RWPE2 (cell line): ENCODE results near the gene COX14.
A peak's percentile ranks its signal among the peaks of the same experiment; 100 is the strongest.

Experiments
- ATAC-seq: fragments of 200-7000 bp; cut with Tn5 transposase; 3 replicates; pipeline ENCODE4 v1.9.1; 2021; ENCODE audit warnings: low read depth
- DNase-seq: peaks from one replicate; pipeline ENCODE4 v3.0.0-alpha.2; 2020; ENCODE audit warnings: low spot score
- H3K27ac ChIP-seq: fragments of 450-650 bp; 2 replicates; pipeline ENCODE4 v1.5.1; 2017; ENCODE audit warnings: mild to moderate bottlenecking; ENCODE audit not compliant: poor library complexity, severe bottlenecking
- H3K27me3 ChIP-seq: fragments of 250-450 bp; sonication (Bioruptor Pico); 2 replicates; pipeline ENCODE4 v1.5.1; 2021; ENCODE audit warnings: mild to moderate bottlenecking, moderate library complexity; ENCODE audit not compliant: insufficient read depth, poor library complexity, severe bottlenecking
- H3K36me3 ChIP-seq: fragments of 250-450 bp; sonication (Bioruptor Pico); 2 replicates; pipeline ENCODE4 v1.5.1; 2020; ENCODE audit warnings: low read depth, mild to moderate bottlenecking, moderate library complexity
- H3K4me1 ChIP-seq: fragments of 250-450 bp; sonication (Bioruptor Pico); 2 replicates; pipeline ENCODE4 v1.5.1; 2021; ENCODE audit warnings: mild to moderate bottlenecking, moderate library complexity; ENCODE audit not compliant: insufficient read depth, poor library complexity, severe bottlenecking
- H3K4me3 ChIP-seq: fragments of 250-450 bp; sonication (Bioruptor Pico); 2 replicates; pipeline ENCODE4 v1.5.1; 2021; ENCODE audit warnings: mild to moderate bottlenecking, moderate library complexity; ENCODE audit not compliant: severe bottlenecking
- H3K9me3 ChIP-seq: fragments of 250-450 bp; sonication (Bioruptor Pico); 2 replicates; pipeline ENCODE4 v1.5.1; 2021; ENCODE audit warnings: mild to moderate bottlenecking, moderate library complexity; ENCODE audit not compliant: severe bottlenecking
- CTCF ChIP-seq: fragments of 450-650 bp; IDR thresholded peaks from one replicate; pipeline ENCODE4 v1.5.1; 2017; ENCODE audit warnings: mild to moderate bottlenecking, moderate library complexity; ENCODE audit not compliant: poor library complexity, severe bottlenecking

COX14 gene

GRCh38 chr12:50111395-50111692 is 692 bp upstream of the COX14 start:
- Histone ChIP-seq H3K27me3 (no peaks in the 10 kb centered on the region), H3K4me3 (no peak overlapping the region), H3K9me3 (no peaks in the 10 kb centered on the region), H3K36me3 (no peaks in the 10 kb centered on the region), H3K27ac (peak overlapping the region; percentile 47), H3K4me1 (peaks cover 13% of the 10 kb centered on the region)
- no peak for TF ChIP-seq CTCF
- no peak for DNase-seq
- ATAC-seq: no peak

GRCh38 chr12:50112456-50113218 is 601 bp downstream of the COX14 start:
- Histone ChIP-seq H3K4me1 (peaks cover 13% of the 10 kb centered on the region), H3K36me3 (peaks cover 4% of the 10 kb centered on the region; the same call in 1 of the 2 replicates), H3K27me3 (no peaks in the 10 kb centered on the region), H3K9me3 (no peaks in the 10 kb centered on the region), H3K27ac (peak overlapping the region; percentile 56), H3K4me3 (peak overlapping the region; percentile 64)
- DNase-seq (no peak), ATAC-seq (no peak; the same call in 2 of the 3 replicates)
- no peak for TF ChIP-seq CTCF

GRCh38 chr12:50117057-50117622 is 5.1 kb downstream of the COX14 start:
- Histone ChIP-seq H3K36me3 (peaks cover 23% of the 10 kb centered on the region), H3K4me3 (no peak overlapping the region), H3K9me3 (no peaks in the 10 kb centered on the region), H3K27ac (no peak overlapping the region), H3K27me3 (no peaks in the 10 kb centered on the region), H3K4me1 (no peaks in the 10 kb centered on the region)
- TF ChIP-seq CTCF: no peak
- DNase-seq: no peak
- ATAC-seq: no peak

GRCh38 chr12:50119387-50119786 is 7.4 kb downstream of the COX14 start:
- Histone ChIP-seq H3K36me3 (peaks cover 23% of the 10 kb centered on the region), H3K27ac (no peak overlapping the region), H3K4me3 (no peak overlapping the region), H3K9me3 (no peaks in the 10 kb centered on the region), H3K27me3 (no peaks in the 10 kb centered on the region), H3K4me1 (no peaks in the 10 kb centered on the region)
- DNase-seq: no peak
- no peak for ATAC-seq
- no peak for TF ChIP-seq CTCF

GRCh38 chr12:50120521-50120920 is 8.5 kb downstream of the COX14 start:
- no peak for ATAC-seq
- DNase-seq: no peak
- H3K27me3 ChIP-seq: no peaks in the 10 kb centered on the region
- TF ChIP-seq CTCF: no peak
- H3K27ac ChIP-seq: no peak overlapping the region
- no peaks in the 10 kb centered on the region for H3K4me1 ChIP-seq
- peaks cover 23% of the 10 kb centered on the region for H3K36me3 ChIP-seq
- no peak overlapping the region for H3K4me3 ChIP-seq
- H3K9me3 ChIP-seq: no peaks in the 10 kb centered on the region
